WTC11 (cell line): ENCODE results near the gene MAML2. TPM values are rescaled to one million over a fixed set of nuclear protein-coding genes. Genes with fewer than 3 reads are reported as not detected.

Experiments used
- ATAC-seq: fragments of 200-7000 bp; cut with Tn5 transposase; 2 replicates; pipeline ENCODE4 v1.10.0; 2021; ENCODE audit warnings: mild to moderate bottlenecking, moderate library complexity
- CTCF ChIA-PET: fragments of 300-600 bp; sonication (Branson Sonifier 250); formaldehyde crosslinking; loops from one replicate; lab custom pipeline; 2021; ENCODE audit warnings: antibody characterized with exemption; lab: Charles Lee
- POLR2A ChIA-PET: fragments of 350-600 bp; sonication (Branson Sonifier 250); formaldehyde crosslinking; loops from one replicate; lab custom pipeline; 2021; ENCODE audit warnings: antibody characterized with exemption; lab: Charles Lee
- DNase-seq: peaks from one replicate; pipeline ENCODE4 v3.0.0; 2021; ENCODE audit warnings: low spot score
- H3K27ac Mint-ChIP-seq: 2 replicates; pipeline ENCODE4 v1.8.0; 2021; ENCODE audit warnings: mixed read lengths
- H3K27me3 Mint-ChIP-seq: 2 replicates; pipeline ENCODE4 v1.8.0; 2021; ENCODE audit warnings: low read depth, mild to moderate bottlenecking, moderate library complexity, mixed read lengths
- H3K36me3 Mint-ChIP-seq: 2 replicates; pipeline ENCODE4 v1.8.0; 2021; ENCODE audit warnings: mixed read lengths
- H3K4me1 Mint-ChIP-seq: 2 replicates; pipeline ENCODE4 v1.8.0; 2022; ENCODE audit warnings: mixed read lengths
- H3K4me3 Mint-ChIP-seq: 2 replicates; pipeline ENCODE4 v1.8.0; 2021; ENCODE audit warnings: mild to moderate bottlenecking, moderate library complexity, mixed read lengths
- H3K9me3 Mint-ChIP-seq: 2 replicates; pipeline ENCODE4 v1.8.0; 2021; ENCODE audit warnings: mixed read lengths
- ELF4 ChIP-seq: sonication (generic); formaldehyde crosslinking; IDR thresholded peaks from 2 replicates; pipeline ENCODE4 v1.8.1; 2022; ENCODE audit warnings: low read depth, mild to moderate bottlenecking, moderate library complexity, missing genetic modification reagents
- EMX1 ChIP-seq: fragments of 250-450 bp; sonication (Bioruptor Pico); IDR thresholded peaks from 2 replicates; pipeline ENCODE4 v1.8.0; 2021; ENCODE audit warnings: mild to moderate bottlenecking
- ESRRA ChIP-seq: sonication (generic); formaldehyde crosslinking; IDR thresholded peaks from 2 replicates; pipeline ENCODE4 v1.8.1; 2022; ENCODE audit warnings: mild to moderate bottlenecking, missing genetic modification reagents, borderline replicate concordance
- FOXJ3 ChIP-seq: sonication (generic); formaldehyde crosslinking; IDR thresholded peaks from 2 replicates; pipeline ENCODE4 v1.9.0; 2021; ENCODE audit warnings: missing genetic modification reagents, mild to moderate bottlenecking, borderline replicate concordance
- FOXK1 ChIP-seq: sonication (generic); formaldehyde crosslinking; IDR thresholded peaks from 2 replicates; pipeline ENCODE4 v1.8.0; 2022; ENCODE audit warnings: mild to moderate bottlenecking, moderate library complexity, missing genetic modification reagents
- FOXP1 ChIP-seq: sonication (generic); formaldehyde crosslinking; IDR thresholded peaks from 2 replicates; pipeline ENCODE4 v1.8.0; 2022; ENCODE audit warnings: missing genetic modification reagents, mild to moderate bottlenecking, moderate library complexity, borderline replicate concordance
- HMGA2 ChIP-seq: fragments of 250-450 bp; sonication (Bioruptor Pico); IDR thresholded peaks from 2 replicates; pipeline ENCODE4 v1.4.0; 2021; ENCODE audit warnings: mild to moderate bottlenecking, moderate library complexity
- MLX ChIP-seq: sonication (generic); formaldehyde crosslinking; IDR thresholded peaks from 2 replicates; pipeline ENCODE4 v1.8.1; 2023; ENCODE audit warnings: mild to moderate bottlenecking, missing genetic modification reagents, moderate library complexity
- MXD4 ChIP-seq: fragments of 250-450 bp; sonication (Bioruptor Pico); IDR thresholded peaks from 2 replicates; pipeline ENCODE4 v1.8.0; 2021; ENCODE audit warnings: mild to moderate bottlenecking, moderate library complexity, borderline replicate concordance
- SMAD3 ChIP-seq: sonication (generic); formaldehyde crosslinking; IDR thresholded peaks from 2 replicates; pipeline ENCODE4 v1.8.0; 2022; ENCODE audit warnings: missing genetic modification reagents, mild to moderate bottlenecking, borderline replicate concordance
- TEAD1 ChIP-seq: sonication (generic); formaldehyde crosslinking; IDR thresholded peaks from 2 replicates; pipeline ENCODE4 v1.8.0; 2022; ENCODE audit warnings: mild to moderate bottlenecking, missing genetic modification reagents
- total RNA-seq: library from RNA; stranded (reverse); gene quantifications from 3 replicates; pipeline ENCODE4 v1.2.3, GENCODE V29; 2021
- TF ChIP-seq, protein P1 (sequence below): sonication (generic); formaldehyde crosslinking; conservative IDR thresholded peaks from 2 replicates; pipeline ENCODE4 v1.8.1; 2022; ENCODE audit warnings: mild to moderate bottlenecking, missing genetic modification reagents
- TF ChIP-seq, protein P2 (sequence below): sonication (generic); formaldehyde crosslinking; IDR thresholded peaks from 2 replicates; pipeline ENCODE4 v1.8.1; 2023; ENCODE audit warnings: mild to moderate bottlenecking, missing genetic modification reagents, moderate library complexity
- TF ChIP-seq, protein P3 (sequence below): fragments of 250-450 bp; sonication (Bioruptor Pico); IDR thresholded peaks from 2 replicates; pipeline ENCODE4 v1.9.0; 2021; ENCODE audit warnings: mild to moderate bottlenecking, borderline replicate concordance
- TF ChIP-seq, protein P4 (sequence below): sonication (generic); formaldehyde crosslinking; IDR thresholded peaks from 2 replicates; pipeline ENCODE4 v1.8.0; 2022; ENCODE audit warnings: missing genetic modification reagents
- TF ChIP-seq, protein P5 (sequence below): fragments of 250-450 bp; sonication (Bioruptor Pico); IDR thresholded peaks from 2 replicates; pipeline ENCODE4 v1.8.0; 2021; ENCODE audit warnings: mild to moderate bottlenecking

The MAML2 gene
- total RNA-seq, 1 experiment from 2014 or later: 8.1 TPM

- TF ChIP-seq TEAD1 (CRISPR knock-in tag) (no peak), HMGA2 (CRISPR knock-in tag) (no peak), SMAD3 (no peak), MLX (CRISPR knock-in tag) (no peak), EMX1 (CRISPR knock-in tag) (no peak)
- TF ChIP-seq, protein P1, sequence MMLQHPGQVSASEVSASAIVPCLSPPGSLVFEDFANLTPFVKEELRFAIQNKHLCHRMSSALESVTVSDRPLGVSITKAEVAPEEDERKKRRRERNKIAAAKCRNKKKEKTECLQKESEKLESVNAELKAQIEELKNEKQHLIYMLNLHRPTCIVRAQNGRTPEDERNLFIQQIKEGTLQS (CRISPR knock-in tag): no peak
- Mint-ChIP-seq H3K27me3 (no peaks in the 10 kb centered on the region), H3K9me3 (no peaks in the 10 kb centered on the region), H3K36me3 (no peaks in the 10 kb centered on the region), H3K4me1 (peaks cover 71% of the 10 kb centered on the region), H3K4me3 (no peak overlapping the region), H3K27ac (no peak overlapping the region)
- ATAC-seq: no peak
- CTCF ChIA-PET: interaction anchor here (0.6 to 5.2 kb wide), 7 partner anchors 49 to 285 kb away, joined by 3 to 107 read pairs (median 4); partner anchors contain the start of genes CCDC82 and JRKL
- DNase-seq: no peak
- POLR2A ChIA-PET: no interaction called here
These were observed 2.5 kb downstream of the MAML2 start for GRCh38 chr11:96340555-96340885.

GRCh38 chr11:96339706-96340554 lies 3.1 kb downstream of the MAML2 start:
- DNase-seq (no peak), ATAC-seq (no peak)
- Mint-ChIP-seq H3K9me3 (no peaks in the 10 kb centered on the region), H3K27ac (no peak overlapping the region), H3K4me3 (no peak overlapping the region), H3K4me1 (peaks cover 76% of the 10 kb centered on the region), H3K27me3 (no peaks in the 10 kb centered on the region), H3K36me3 (no peaks in the 10 kb centered on the region)
- POLR2A ChIA-PET: no interaction called here
- CTCF ChIA-PET: interaction anchor here (0.5 to 5.2 kb wide), 7 partner anchors 10 to 400 kb away, joined by 3 to 107 read pairs (median 3); no protein-coding TSS in a partner anchor
- TF ChIP-seq FOXK1: no peak
- TF ChIP-seq, protein P2, sequence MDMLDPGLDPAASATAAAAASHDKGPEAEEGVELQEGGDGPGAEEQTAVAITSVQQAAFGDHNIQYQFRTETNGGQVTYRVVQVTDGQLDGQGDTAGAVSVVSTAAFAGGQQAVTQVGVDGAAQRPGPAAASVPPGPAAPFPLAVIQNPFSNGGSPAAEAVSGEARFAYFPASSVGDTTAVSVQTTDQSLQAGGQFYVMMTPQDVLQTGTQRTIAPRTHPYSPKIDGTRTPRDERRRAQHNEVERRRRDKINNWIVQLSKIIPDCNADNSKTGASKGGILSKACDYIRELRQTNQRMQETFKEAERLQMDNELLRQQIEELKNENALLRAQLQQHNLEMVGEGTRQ (CRISPR knock-in tag): peak; percentile 61

GRCh38 chr11:96338910-96339705 lies 3.9 kb downstream of the MAML2 start:
- H3K4me3 Mint-ChIP-seq: no peak overlapping the region
- H3K27me3 Mint-ChIP-seq: no peaks in the 10 kb centered on the region
- no peaks in the 10 kb centered on the region for H3K9me3 Mint-ChIP-seq
- H3K36me3 Mint-ChIP-seq: no peaks in the 10 kb centered on the region
- DNase-seq: no peak
- ChIA-PET CTCF (interaction anchor here (0.5 to 1.1 kb wide), 8 partner anchors 9 to 399 kb away, joined by 3 to 6 read pairs (median 4); no protein-coding TSS in a partner anchor), POLR2A (interaction anchor here (0.7 kb wide), 1 partner anchor 283 kb away, joined by 6 read pairs; no protein-coding TSS in a partner anchor)
- peak; percentile 3 for ATAC-seq
- H3K4me1 Mint-ChIP-seq: peaks cover 85% of the 10 kb centered on the region
- no peak overlapping the region; the same call in 1 of the 2 replicates for H3K27ac Mint-ChIP-seq
- TF ChIP-seq EMX1 (CRISPR knock-in tag) (no peak), TEAD1 (CRISPR knock-in tag) (no peak), ESRRA (CRISPR knock-in tag) (no peak), FOXP1 (CRISPR knock-in tag) (no peak), MXD4 (CRISPR knock-in tag) (no peak), ELF4 (CRISPR knock-in tag) (no peak), FOXJ3 (CRISPR knock-in tag) (no peak)
- TF ChIP-seq, protein P3, sequence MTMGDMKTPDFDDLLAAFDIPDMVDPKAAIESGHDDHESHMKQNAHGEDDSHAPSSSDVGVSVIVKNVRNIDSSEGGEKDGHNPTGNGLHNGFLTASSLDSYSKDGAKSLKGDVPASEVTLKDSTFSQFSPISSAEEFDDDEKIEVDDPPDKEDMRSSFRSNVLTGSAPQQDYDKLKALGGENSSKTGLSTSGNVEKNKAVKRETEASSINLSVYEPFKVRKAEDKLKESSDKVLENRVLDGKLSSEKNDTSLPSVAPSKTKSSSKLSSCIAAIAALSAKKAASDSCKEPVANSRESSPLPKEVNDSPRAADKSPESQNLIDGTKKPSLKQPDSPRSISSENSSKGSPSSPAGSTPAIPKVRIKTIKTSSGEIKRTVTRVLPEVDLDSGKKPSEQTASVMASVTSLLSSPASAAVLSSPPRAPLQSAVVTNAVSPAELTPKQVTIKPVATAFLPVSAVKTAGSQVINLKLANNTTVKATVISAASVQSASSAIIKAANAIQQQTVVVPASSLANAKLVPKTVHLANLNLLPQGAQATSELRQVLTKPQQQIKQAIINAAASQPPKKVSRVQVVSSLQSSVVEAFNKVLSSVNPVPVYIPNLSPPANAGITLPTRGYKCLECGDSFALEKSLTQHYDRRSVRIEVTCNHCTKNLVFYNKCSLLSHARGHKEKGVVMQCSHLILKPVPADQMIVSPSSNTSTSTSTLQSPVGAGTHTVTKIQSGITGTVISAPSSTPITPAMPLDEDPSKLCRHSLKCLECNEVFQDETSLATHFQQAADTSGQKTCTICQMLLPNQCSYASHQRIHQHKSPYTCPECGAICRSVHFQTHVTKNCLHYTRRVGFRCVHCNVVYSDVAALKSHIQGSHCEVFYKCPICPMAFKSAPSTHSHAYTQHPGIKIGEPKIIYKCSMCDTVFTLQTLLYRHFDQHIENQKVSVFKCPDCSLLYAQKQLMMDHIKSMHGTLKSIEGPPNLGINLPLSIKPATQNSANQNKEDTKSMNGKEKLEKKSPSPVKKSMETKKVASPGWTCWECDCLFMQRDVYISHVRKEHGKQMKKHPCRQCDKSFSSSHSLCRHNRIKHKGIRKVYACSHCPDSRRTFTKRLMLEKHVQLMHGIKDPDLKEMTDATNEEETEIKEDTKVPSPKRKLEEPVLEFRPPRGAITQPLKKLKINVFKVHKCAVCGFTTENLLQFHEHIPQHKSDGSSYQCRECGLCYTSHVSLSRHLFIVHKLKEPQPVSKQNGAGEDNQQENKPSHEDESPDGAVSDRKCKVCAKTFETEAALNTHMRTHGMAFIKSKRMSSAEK: no peak
- TF ChIP-seq, protein P4, sequence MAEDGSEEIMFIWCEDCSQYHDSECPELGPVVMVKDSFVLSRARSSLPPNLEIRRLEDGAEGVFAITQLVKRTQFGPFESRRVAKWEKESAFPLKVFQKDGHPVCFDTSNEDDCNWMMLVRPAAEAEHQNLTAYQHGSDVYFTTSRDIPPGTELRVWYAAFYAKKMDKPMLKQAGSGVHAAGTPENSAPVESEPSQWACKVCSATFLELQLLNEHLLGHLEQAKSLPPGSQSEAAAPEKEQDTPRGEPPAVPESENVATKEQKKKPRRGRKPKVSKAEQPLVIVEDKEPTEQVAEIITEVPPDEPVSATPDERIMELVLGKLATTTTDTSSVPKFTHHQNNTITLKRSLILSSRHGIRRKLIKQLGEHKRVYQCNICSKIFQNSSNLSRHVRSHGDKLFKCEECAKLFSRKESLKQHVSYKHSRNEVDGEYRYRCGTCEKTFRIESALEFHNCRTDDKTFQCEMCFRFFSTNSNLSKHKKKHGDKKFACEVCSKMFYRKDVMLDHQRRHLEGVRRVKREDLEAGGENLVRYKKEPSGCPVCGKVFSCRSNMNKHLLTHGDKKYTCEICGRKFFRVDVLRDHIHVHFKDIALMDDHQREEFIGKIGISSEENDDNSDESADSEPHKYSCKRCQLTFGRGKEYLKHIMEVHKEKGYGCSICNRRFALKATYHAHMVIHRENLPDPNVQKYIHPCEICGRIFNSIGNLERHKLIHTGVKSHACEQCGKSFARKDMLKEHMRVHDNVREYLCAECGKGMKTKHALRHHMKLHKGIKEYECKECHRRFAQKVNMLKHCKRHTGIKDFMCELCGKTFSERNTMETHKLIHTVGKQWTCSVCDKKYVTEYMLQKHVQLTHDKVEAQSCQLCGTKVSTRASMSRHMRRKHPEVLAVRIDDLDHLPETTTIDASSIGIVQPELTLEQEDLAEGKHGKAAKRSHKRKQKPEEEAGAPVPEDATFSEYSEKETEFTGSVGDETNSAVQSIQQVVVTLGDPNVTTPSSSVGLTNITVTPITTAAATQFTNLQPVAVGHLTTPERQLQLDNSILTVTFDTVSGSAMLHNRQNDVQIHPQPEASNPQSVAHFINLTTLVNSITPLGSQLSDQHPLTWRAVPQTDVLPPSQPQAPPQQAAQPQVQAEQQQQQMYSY (CRISPR knock-in tag): no peak
- TF ChIP-seq, protein P5, sequence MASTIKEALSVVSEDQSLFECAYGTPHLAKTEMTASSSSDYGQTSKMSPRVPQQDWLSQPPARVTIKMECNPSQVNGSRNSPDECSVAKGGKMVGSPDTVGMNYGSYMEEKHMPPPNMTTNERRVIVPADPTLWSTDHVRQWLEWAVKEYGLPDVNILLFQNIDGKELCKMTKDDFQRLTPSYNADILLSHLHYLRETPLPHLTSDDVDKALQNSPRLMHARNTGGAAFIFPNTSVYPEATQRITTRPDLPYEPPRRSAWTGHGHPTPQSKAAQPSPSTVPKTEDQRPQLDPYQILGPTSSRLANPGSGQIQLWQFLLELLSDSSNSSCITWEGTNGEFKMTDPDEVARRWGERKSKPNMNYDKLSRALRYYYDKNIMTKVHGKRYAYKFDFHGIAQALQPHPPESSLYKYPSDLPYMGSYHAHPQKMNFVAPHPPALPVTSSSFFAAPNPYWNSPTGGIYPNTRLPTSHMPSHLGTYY: no peak
